T-helper 17 cell (primary cell): Measurements from ENCODE around the gene NFYC. TPM values are rescaled to one million over a fixed set of nuclear protein-coding genes. Genes with fewer than 3 reads are reported as not detected.

ENCODE experiments used
- ATAC-seq: fragments of 150-1000 bp; cut with Tn5 transposase; 2 replicates; pipeline ENCODE4 v1.10.0; 2021; ENCODE audit warnings: mild to moderate bottlenecking, moderate library complexity
- DNase-seq, 3 donors: peaks; one replicate each; pipeline versions ENCODE4 v3.0.0 to v3.0.0-alpha.2; 2020 to 2021
- H3K9me3 ChIP-seq: one replicate; pipeline ENCODE4 v1.7.0; 2013; ENCODE audit warnings: low read length, mild to moderate bottlenecking; ENCODE audit not compliant: control insufficient read depth, poor library complexity, severe bottlenecking
- H3K27ac Mint-ChIP-seq: one replicate; pipeline ENCODE4 v1.8.0; 2022; ENCODE audit warnings: mild to moderate bottlenecking, moderate library complexity, mixed read lengths
- H3K27me3 Mint-ChIP-seq: one replicate; pipeline ENCODE4 v1.8.0; 2022; ENCODE audit warnings: mixed read lengths
- H3K36me3 Mint-ChIP-seq: one replicate; pipeline ENCODE4 v1.8.0; 2022; ENCODE audit warnings: low read depth, mixed read lengths
- H3K4me1 Mint-ChIP-seq: one replicate; pipeline ENCODE4 v1.8.0; 2022; ENCODE audit warnings: mild to moderate bottlenecking, mixed read lengths
- H3K4me3 Mint-ChIP-seq: one replicate; pipeline ENCODE4 v1.8.0; 2022; ENCODE audit warnings: mild to moderate bottlenecking, moderate library complexity, mixed read lengths
- total RNA-seq, 4 donors: library from RNA in 2 of 4; stranded (reverse) in 2 of 4; gene quantifications; one replicate each; pipeline ENCODE4 v1.2.3 and lab custom pipeline; 2022 to 2026

The NFYC gene
- total RNA-seq, 2 donors from 2014 or later: 42.3 to 45.7 TPM

- H3K4me1 Mint-ChIP-seq: peaks cover 5% of the 10 kb centered on the region
- no peaks in the 10 kb centered on the region for H3K27me3 Mint-ChIP-seq
- peaks cover 4% of the 10 kb centered on the region for H3K36me3 Mint-ChIP-seq
- no peak overlapping the region for H3K27ac Mint-ChIP-seq
- DNase-seq (no peak), ATAC-seq (no peak)
- no peak overlapping the region for H3K4me3 Mint-ChIP-seq
- no peaks in the 10 kb centered on the region for H3K9me3 ChIP-seq
Measured at GRCh38 chr1:40679165-40679953, 12.1 kb upstream of the NFYC start.

GRCh38 chr1:40684669-40685068 lies 6.8 kb upstream of the NFYC start:
- H3K27ac Mint-ChIP-seq: no peak overlapping the region
- no peak for ATAC-seq
- peaks cover 7% of the 10 kb centered on the region for H3K36me3 Mint-ChIP-seq
- H3K4me3 Mint-ChIP-seq: no peak overlapping the region
- no peak for DNase-seq
- H3K4me1 Mint-ChIP-seq: peaks cover 10% of the 10 kb centered on the region
- no peaks in the 10 kb centered on the region for H3K27me3 Mint-ChIP-seq
- no peaks in the 10 kb centered on the region for H3K9me3 ChIP-seq

- Mint-ChIP-seq H3K4me3 (no peak overlapping the region), H3K4me1 (peaks cover 21% of the 10 kb centered on the region), H3K36me3 (peaks cover 5% of the 10 kb centered on the region), H3K27ac (no peak overlapping the region), H3K27me3 (no peaks in the 10 kb centered on the region)
- no peaks in the 10 kb centered on the region for H3K9me3 ChIP-seq
- DNase-seq (no peak), ATAC-seq (no peak)
Measured at GRCh38 chr1:40687059-40687458, 4.4 kb upstream of the NFYC start.

- Mint-ChIP-seq H3K36me3 (peaks cover 6% of the 10 kb centered on the region), H3K27ac (peak overlapping the region; percentile 43), H3K4me1 (peaks cover 27% of the 10 kb centered on the region), H3K4me3 (no peak overlapping the region), H3K27me3 (no peaks in the 10 kb centered on the region)
- DNase-seq: no peak
- no peak for ATAC-seq
- H3K9me3 ChIP-seq: no peaks in the 10 kb centered on the region
Measured at GRCh38 chr1:40687661-40688060, 3.8 kb upstream of the NFYC start.

- H3K27me3 Mint-ChIP-seq: no peaks in the 10 kb centered on the region
- H3K27ac Mint-ChIP-seq: peak overlapping the region; percentile 99
- H3K4me3 Mint-ChIP-seq: no peak overlapping the region
- peaks cover 6% of the 10 kb centered on the region for H3K36me3 Mint-ChIP-seq
- DNase-seq (no peak), ATAC-seq (no peak)
- H3K9me3 ChIP-seq: no peaks in the 10 kb centered on the region
- H3K4me1 Mint-ChIP-seq: peaks cover 45% of the 10 kb centered on the region
Measured at GRCh38 chr1:40689737-40690136, 1.8 kb upstream of the NFYC start.

- H3K36me3 Mint-ChIP-seq: peaks cover 6% of the 10 kb centered on the region
- DNase-seq: no peak
Measured at GRCh38 chr1:40690771-40691537, 550 bp upstream of the NFYC start.

GRCh38 chr1:40692429-40692895 lies 958 bp downstream of the NFYC start:
- no peaks in the 10 kb centered on the region for H3K9me3 ChIP-seq
- no peak for ATAC-seq
- Mint-ChIP-seq H3K27ac (peak overlapping the region; percentile 99), H3K27me3 (no peaks in the 10 kb centered on the region), H3K4me3 (peak overlapping the region; percentile 99), H3K36me3 (peaks cover 4% of the 10 kb centered on the region), H3K4me1 (peaks cover 59% of the 10 kb centered on the region)
- DNase-seq: no peak

More at GRCh38 chr1:40690771-40691537, 550 bp upstream of the NFYC start:
- peak overlapping the region; percentile 99 for H3K27ac Mint-ChIP-seq
- H3K4me3 Mint-ChIP-seq: peak overlapping the region; percentile 99
- H3K9me3 ChIP-seq: no peaks in the 10 kb centered on the region
- no peak for ATAC-seq
- peaks cover 47% of the 10 kb centered on the region for H3K4me1 Mint-ChIP-seq
- no peaks in the 10 kb centered on the region for H3K27me3 Mint-ChIP-seq

GRCh38 chr1:40693425-40693824 lies 1.9 kb downstream of the NFYC start:
- H3K9me3 ChIP-seq: no peaks in the 10 kb centered on the region
- peaks cover 2% of the 10 kb centered on the region for H3K36me3 Mint-ChIP-seq
- peak overlapping the region; percentile 99 for H3K27ac Mint-ChIP-seq
- H3K4me1 Mint-ChIP-seq: peaks cover 59% of the 10 kb centered on the region
- DNase-seq (no peak), ATAC-seq (no peak)
- no peaks in the 10 kb centered on the region for H3K27me3 Mint-ChIP-seq
- peak overlapping the region; percentile 99 for H3K4me3 Mint-ChIP-seq

GRCh38 chr1:40694353-40694874 lies 2.9 kb downstream of the NFYC start:
- H3K4me1 Mint-ChIP-seq: peaks cover 65% of the 10 kb centered on the region
- DNase-seq (no peak), ATAC-seq (no peak)
- H3K4me3 Mint-ChIP-seq: peak overlapping the region; percentile 99
- peaks cover 2% of the 10 kb centered on the region for H3K36me3 Mint-ChIP-seq
- H3K27me3 Mint-ChIP-seq: no peaks in the 10 kb centered on the region
- no peaks in the 10 kb centered on the region for H3K9me3 ChIP-seq
- peak overlapping the region; percentile 99 for H3K27ac Mint-ChIP-seq

GRCh38 chr1:40696294-40696693 lies 4.8 kb downstream of the NFYC start:
- no peak for DNase-seq
- Mint-ChIP-seq H3K4me1 (peaks cover 63% of the 10 kb centered on the region), H3K4me3 (no peak overlapping the region), H3K36me3 (peaks cover 2% of the 10 kb centered on the region), H3K27me3 (no peaks in the 10 kb centered on the region), H3K27ac (peak overlapping the region; percentile 16)
- no peaks in the 10 kb centered on the region for H3K9me3 ChIP-seq
- no peak for ATAC-seq

GRCh38 chr1:40697436-40697835 lies 5.9 kb downstream of the NFYC start:
- H3K36me3 Mint-ChIP-seq: no peaks in the 10 kb centered on the region
- ATAC-seq (no peak), DNase-seq (no peak)
- no peaks in the 10 kb centered on the region for H3K27me3 Mint-ChIP-seq
- H3K27ac Mint-ChIP-seq: peak overlapping the region; percentile 16
- H3K4me1 Mint-ChIP-seq: peaks cover 54% of the 10 kb centered on the region
- no peak overlapping the region for H3K4me3 Mint-ChIP-seq
- no peaks in the 10 kb centered on the region for H3K9me3 ChIP-seq

GRCh38 chr1:40699787-40700186 lies 8.3 kb downstream of the NFYC start:
- H3K4me3 Mint-ChIP-seq: peak overlapping the region; percentile 34
- ATAC-seq (peak; percentile 35), DNase-seq (no peak)
- peaks cover 43% of the 10 kb centered on the region for H3K4me1 Mint-ChIP-seq
- no peaks in the 10 kb centered on the region for H3K36me3 Mint-ChIP-seq
- no peaks in the 10 kb centered on the region for H3K9me3 ChIP-seq
- H3K27ac Mint-ChIP-seq: peak overlapping the region; percentile 82
- H3K27me3 Mint-ChIP-seq: no peaks in the 10 kb centered on the region

GRCh38 chr1:40701684-40702083 lies 10.2 kb downstream of the NFYC start:
- peak overlapping the region; percentile 53 for H3K27ac Mint-ChIP-seq
- H3K9me3 ChIP-seq: no peaks in the 10 kb centered on the region

More at GRCh38 chr1:40701684-40702083, 10.2 kb downstream of the NFYC start:
- DNase-seq (no peak), ATAC-seq (no peak)
- Mint-ChIP-seq H3K36me3 (no peaks in the 10 kb centered on the region), H3K4me3 (no peak overlapping the region), H3K4me1 (peaks cover 41% of the 10 kb centered on the region), H3K27me3 (no peaks in the 10 kb centered on the region)
